Measurements from ENCODE around the gene PRPF6. TPM values are rescaled to one million over a fixed set of nuclear protein-coding genes. Genes with fewer than 3 reads are reported as not detected.
A peak's percentile ranks its signal among the peaks of the same experiment; 100 is the strongest.

PRPF6 gene
- total and polyA plus RNA-seq, 2 of the 13 experiments (the other 11 are each of a cell fraction or from before 2014, with no cell fraction given) = 63.7 to 101 TPM

GRCh38 chr20:64039293-64040160 is 58.6 kb downstream of the PRPF6 start (continued):
- TF ChIP-seq, protein P1, sequence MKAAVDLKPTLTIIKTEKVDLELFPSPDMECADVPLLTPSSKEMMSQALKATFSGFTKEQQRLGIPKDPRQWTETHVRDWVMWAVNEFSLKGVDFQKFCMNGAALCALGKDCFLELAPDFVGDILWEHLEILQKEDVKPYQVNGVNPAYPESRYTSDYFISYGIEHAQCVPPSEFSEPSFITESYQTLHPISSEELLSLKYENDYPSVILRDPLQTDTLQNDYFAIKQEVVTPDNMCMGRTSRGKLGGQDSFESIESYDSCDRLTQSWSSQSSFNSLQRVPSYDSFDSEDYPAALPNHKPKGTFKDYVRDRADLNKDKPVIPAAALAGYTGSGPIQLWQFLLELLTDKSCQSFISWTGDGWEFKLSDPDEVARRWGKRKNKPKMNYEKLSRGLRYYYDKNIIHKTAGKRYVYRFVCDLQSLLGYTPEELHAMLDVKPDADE (CRISPR knock-in tag; IDR thresholded peaks at IDR 0.05) = no peak
- TF ChIP-seq NR3C1 (CRISPR knock-in tag; IDR thresholded peaks at IDR 0.05) = no peak
- TF ChIP-seq TBL1XR1 (IDR thresholded peaks at IDR 0.05; ENCODE audit: borderline replicate concordance, low read length, partially characterized antibody) = no peak
- no peak for TF ChIP-seq IKZF4 (CRISPR knock-in tag; IDR thresholded peaks at IDR 0.05; ENCODE audit: borderline replicate concordance, low read depth, not compliant biosample characterization)
- no peak for TF ChIP-seq KLF13 (CRISPR knock-in tag; IDR thresholded peaks at IDR 0.05)
- TF ChIP-seq CBX2 (IDR thresholded peaks at IDR 0.05; ENCODE audit: low read depth, low read length) = no peak
- TF ChIP-seq CBX2 (CRISPR knock-in tag; IDR thresholded peaks at IDR 0.05; ENCODE audit: low read depth) = no peak
- TF ChIP-seq NRL (CRISPR knock-in tag; IDR thresholded peaks at IDR 0.05; ENCODE audit: borderline replicate concordance) = peak; percentile 42; the same call in 1 of the 2 replicates
- TF ChIP-seq FLYWCH1 (CRISPR knock-in tag; IDR thresholded peaks at IDR 0.05) = no peak
- TF ChIP-seq ZNF724P (CRISPR knock-in tag; IDR thresholded peaks at IDR 0.05; ENCODE audit: borderline replicate concordance) = peak; percentile 74; the same call in 1 of the 2 replicates
- no peak for TF ChIP-seq MTF1 (CRISPR knock-in tag; IDR thresholded peaks at IDR 0.05)
- no peak for TF ChIP-seq ZNF460 (CRISPR knock-in tag; IDR thresholded peaks at IDR 0.05; ENCODE audit: borderline replicate concordance)
- no peak for TF ChIP-seq TAF1 (CRISPR knock-in tag; IDR thresholded peaks at IDR 0.05)
- TF ChIP-seq KMT2A (CRISPR knock-in tag; IDR thresholded peaks at IDR 0.05) = no peak
- TF ChIP-seq ZNF124 (CRISPR knock-in tag; IDR thresholded peaks at IDR 0.05) = no peak
- TF ChIP-seq ZNF790 (CRISPR knock-in tag; IDR thresholded peaks at IDR 0.05; ENCODE audit: borderline replicate concordance) = no peak
- no peak for TF ChIP-seq FOSL1 (CRISPR knock-in tag; IDR thresholded peaks at IDR 0.05; ENCODE audit: borderline replicate concordance)
- TF ChIP-seq ZNF138 (CRISPR knock-in tag; IDR thresholded peaks at IDR 0.05; ENCODE audit: low read depth) = no peak
- TF ChIP-seq HES4 (CRISPR knock-in tag; IDR thresholded peaks at IDR 0.05; ENCODE audit: borderline replicate concordance) = peak; percentile 49; the same call in 1 of the 2 replicates
- no peak for TF ChIP-seq ARID2 (CRISPR knock-in tag; IDR thresholded peaks at IDR 0.05; ENCODE audit: borderline replicate concordance)
- TF ChIP-seq, protein P2, sequence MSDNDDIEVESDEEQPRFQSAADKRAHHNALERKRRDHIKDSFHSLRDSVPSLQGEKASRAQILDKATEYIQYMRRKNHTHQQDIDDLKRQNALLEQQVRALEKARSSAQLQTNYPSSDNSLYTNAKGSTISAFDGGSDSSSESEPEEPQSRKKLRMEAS (IDR thresholded peaks at IDR 0.05) = no peak; the same call in 1 of the 2 replicates
- no peak for TF ChIP-seq SNRNP70 (IDR thresholded peaks at IDR 0.05; ENCODE audit: low read depth, low read length)
- TF ChIP-seq ZNF589 (CRISPR knock-in tag; conservative IDR thresholded peaks at IDR 0.05) = no peak
- TF ChIP-seq, protein P3, sequence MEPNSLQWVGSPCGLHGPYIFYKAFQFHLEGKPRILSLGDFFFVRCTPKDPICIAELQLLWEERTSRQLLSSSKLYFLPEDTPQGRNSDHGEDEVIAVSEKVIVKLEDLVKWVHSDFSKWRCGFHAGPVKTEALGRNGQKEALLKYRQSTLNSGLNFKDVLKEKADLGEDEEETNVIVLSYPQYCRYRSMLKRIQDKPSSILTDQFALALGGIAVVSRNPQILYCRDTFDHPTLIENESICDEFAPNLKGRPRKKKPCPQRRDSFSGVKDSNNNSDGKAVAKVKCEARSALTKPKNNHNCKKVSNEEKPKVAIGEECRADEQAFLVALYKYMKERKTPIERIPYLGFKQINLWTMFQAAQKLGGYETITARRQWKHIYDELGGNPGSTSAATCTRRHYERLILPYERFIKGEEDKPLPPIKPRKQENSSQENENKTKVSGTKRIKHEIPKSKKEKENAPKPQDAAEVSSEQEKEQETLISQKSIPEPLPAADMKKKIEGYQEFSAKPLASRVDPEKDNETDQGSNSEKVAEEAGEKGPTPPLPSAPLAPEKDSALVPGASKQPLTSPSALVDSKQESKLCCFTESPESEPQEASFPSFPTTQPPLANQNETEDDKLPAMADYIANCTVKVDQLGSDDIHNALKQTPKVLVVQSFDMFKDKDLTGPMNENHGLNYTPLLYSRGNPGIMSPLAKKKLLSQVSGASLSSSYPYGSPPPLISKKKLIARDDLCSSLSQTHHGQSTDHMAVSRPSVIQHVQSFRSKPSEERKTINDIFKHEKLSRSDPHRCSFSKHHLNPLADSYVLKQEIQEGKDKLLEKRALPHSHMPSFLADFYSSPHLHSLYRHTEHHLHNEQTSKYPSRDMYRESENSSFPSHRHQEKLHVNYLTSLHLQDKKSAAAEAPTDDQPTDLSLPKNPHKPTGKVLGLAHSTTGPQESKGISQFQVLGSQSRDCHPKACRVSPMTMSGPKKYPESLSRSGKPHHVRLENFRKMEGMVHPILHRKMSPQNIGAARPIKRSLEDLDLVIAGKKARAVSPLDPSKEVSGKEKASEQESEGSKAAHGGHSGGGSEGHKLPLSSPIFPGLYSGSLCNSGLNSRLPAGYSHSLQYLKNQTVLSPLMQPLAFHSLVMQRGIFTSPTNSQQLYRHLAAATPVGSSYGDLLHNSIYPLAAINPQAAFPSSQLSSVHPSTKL (CRISPR knock-in tag; IDR thresholded peaks at IDR 0.05) = no peak
- TF ChIP-seq SMAD1 (CRISPR knock-in tag; IDR thresholded peaks at IDR 0.05; ENCODE audit: borderline replicate concordance, low read depth) = peak; percentile 38; the same call in 1 of the 2 replicates
- no peak for TF ChIP-seq CEBPG (CRISPR knock-in tag; IDR thresholded peaks at IDR 0.05)
- no peak for TF ChIP-seq SP4 (CRISPR knock-in tag; IDR thresholded peaks at IDR 0.05)

Measured in HepG2 (cell line).